ENCODE data around the gene AP1B1.
"Not testable (repeated sequence)": the region's sequence is repeated elsewhere in the genome, so short reads cannot be mapped to it uniquely, and the experiment has no call there.

Gene AP1B1

DNA sequence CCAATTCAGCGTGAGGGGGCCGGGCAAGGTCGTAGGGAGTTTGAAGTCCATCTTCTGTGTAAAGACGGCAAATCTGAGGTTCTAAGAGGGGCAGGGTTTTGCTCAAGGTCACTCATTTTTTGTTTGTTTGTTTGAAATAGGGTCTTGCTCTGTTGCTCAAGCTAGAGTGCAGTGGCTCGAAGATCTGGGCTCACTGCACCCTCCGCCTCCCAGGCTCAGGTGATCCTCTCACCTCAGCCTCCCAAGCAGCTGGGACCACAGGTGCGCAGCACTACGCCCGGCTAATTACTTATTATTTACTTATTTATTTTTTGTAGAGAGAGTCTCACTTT, 355 bp upstream of the AP1B1 start:
- DNase-seq (ENCODE audit: low read depth in 3 of 3) = no peak

GRCh38 chr22:29386708-29387107, 1.7 kb downstream of the AP1B1 start:
- no peak for DNase-seq (ENCODE audit: low read depth in 3 of 3)

- no peak for DNase-seq (ENCODE audit: low read depth in 3 of 3)
Observed at GRCh38 chr22:29385748-29386147, 2.6 kb downstream of the AP1B1 start.

- DNase-seq (ENCODE audit: low read depth in 3 of 3) = no peak
Observed at GRCh38 chr22:29385151-29385704, 3.1 kb downstream of the AP1B1 start.

DNA sequence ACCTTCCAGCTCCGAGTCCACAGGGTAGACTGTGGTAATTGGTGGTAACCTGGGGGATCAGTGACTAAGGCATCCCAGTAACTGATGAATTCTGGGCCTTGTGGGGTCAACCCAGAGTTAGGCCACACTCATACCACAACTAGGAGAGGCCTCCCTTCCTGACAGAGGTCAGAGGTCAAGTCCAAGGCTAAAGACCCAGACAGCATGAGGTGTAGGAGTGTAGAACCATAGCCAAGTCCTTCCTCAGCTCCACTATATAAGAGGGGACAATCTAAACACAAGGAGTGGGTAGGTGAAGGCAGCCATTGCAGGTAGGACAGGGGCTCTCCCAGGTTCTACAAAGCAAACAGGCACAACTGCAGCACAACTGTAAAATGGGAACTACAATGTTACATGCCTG, 4.6 kb downstream of the AP1B1 start:
- no peak for DNase-seq (ENCODE audit: low read depth in 3 of 3)

DNA sequence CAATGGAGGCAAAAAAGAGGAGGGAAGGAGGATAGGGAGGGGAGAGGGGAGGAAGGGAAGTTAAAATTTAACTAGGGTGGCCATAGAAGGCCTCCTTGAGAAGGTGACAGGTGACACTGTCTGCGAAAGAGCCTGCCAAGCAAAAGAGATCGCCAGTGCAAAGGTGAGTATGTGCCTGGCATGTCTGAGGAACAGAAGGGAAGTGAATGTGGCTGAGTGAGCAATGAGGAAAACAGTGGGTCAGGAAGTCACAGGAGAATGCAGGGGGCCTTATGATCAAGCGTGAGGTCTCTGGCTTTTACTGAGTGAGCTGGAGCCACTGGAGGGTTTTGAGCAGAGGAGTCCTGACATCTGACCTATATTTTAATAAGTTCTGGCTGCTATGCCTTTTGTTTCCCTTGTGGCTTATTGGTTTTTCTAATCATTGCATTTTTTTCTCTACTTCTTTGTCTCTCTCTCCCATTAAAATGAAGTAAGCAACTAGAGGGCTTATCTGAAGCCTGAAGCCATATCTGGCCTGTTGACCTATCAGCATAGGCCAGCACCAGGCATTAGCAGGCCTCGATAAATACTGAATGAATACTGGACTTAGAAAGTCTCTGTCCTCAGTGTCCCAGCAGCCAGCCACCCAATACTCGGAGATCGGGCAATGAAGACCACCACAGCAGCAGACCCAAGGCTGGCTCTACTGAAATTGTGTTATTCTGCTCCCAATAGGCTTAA, 5.6 kb downstream of the AP1B1 start:
- no peak for DNase-seq (ENCODE audit: low read depth in 3 of 3)

DNA sequence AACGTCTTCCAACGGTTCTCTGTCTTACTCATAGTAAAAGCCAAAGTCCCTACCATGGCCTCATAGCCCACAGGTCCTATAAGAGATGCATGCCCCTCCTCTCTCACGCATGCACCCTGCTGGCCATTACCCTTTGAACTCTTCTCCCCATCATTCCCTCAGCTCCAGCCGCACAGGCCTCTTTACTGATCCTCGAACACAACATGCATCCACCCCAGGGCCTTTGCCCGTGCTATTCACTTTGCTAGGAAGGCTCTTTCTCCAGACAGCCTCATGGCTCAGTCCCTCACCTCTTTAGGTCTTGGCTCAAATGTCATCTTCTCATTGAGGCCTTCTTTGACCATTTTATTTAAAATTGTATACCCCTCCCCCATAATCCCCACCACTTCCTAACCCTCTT, 7.5 kb downstream of the AP1B1 start:
- no peak for DNase-seq (ENCODE audit: low read depth in 3 of 3)

- DNase-seq (ENCODE audit: low read depth in 3 of 3) = no peak
Observed at GRCh38 chr22:29380032-29380781, 8.2 kb downstream of the AP1B1 start.

DNA sequence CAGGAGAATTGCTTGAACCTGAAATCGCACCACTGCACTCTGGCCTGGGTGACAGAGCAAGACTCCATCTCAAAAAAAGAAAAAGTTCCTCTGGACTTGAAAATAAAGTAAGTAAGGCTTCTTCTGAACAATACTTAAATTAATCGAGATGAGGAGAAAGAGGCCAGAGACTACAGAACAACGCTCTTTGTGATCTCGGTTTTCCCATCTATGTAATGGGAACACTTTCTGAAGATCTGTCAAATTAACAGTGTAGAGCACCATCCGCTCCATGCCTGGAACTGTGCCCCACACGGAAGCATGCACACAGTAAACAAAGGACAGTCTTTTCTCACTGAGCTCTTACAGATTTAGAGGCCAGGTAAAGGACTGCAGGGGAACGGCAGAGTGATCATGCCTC, 9.1 kb downstream of the AP1B1 start:
- DNase-seq (ENCODE audit: low read depth in 3 of 3) = no peak

GRCh38 chr22:29377979-29378378, 10.4 kb downstream of the AP1B1 start:
- no peak for DNase-seq (ENCODE audit: low read depth in 3 of 3)

DNA sequence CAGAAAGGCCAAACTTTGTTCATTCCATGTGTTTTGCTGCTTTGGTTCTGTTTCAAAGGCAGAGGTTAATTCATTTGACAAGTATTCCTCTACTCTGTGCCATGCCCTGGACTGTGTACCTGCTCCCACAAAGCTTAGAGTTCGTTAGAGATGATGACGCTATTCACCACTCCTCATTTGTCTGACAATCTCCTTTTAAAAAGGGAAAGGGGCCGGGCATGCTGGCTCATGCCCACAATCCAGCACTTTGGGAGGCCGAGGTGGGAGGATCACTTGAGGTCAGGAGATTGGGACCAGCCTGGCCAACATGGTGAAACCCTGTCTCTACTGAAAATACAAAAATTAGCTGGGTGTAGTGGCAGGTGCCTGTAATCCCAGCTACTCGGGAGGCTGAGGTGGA, 11.7 kb downstream of the AP1B1 start:
- DNase-seq (ENCODE audit: low read depth in 3 of 3) = not testable (repeated sequence)

DNA sequence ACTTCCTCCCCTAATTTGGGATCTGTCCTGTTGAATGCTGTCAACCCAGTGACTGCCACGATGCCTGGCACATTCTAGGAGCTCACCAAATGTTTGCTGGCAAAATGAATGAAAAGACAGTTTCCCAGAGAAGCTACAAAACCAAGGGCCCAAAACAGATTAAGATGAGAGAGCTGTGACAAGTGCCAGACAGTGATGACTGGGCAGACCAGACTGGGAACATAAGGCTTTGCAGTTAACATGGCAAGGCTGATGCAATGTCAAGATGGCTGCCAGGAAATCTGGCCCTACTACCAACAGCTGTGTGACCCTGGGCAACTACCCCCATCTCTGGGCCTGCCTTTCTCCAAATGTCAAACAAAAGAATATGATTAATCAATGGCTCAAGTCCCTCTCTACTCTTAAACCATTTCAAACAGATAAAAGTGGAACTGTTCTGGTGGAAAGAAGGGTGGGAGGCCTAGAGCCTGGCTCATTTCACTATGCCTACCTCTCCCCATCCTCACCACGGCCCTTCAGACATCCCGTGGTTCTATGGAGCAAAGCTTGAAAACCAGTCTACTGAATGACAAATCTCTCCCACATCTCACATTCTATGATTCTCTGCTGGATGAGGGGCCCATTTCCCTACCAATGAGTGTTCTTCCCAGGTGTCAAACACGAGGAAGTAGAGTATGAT, 12.8 kb downstream of the AP1B1 start:
- no peak for DNase-seq (ENCODE audit: low read depth in 3 of 3)

- not testable (repeated sequence) for DNase-seq (ENCODE audit: low read depth in 3 of 3)
Observed at GRCh38 chr22:29374806-29375205, 13.6 kb downstream of the AP1B1 start.

DNA sequence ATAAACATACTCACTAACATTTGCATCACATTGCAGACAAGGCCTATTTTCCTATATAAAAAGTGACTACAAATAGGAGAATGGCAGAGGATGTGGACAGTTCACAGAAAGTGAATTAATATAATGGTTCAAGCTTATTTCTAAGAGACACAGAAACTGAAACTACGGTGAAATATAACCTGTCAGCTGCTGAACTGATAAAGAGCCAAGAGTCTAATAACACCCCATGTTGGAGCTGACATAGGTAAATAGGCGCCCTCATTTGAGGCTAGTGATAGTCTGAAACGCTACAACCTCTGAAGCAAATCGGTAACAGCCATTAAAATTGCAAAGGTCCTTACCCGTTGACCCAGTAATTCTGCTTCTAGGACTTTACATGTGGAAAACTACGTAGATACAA, 14.0 kb downstream of the AP1B1 start:
- DNase-seq (ENCODE audit: low read depth in 3 of 3) = no peak

GRCh38 chr22:29370537-29370936, 17.8 kb downstream of the AP1B1 start:
- no peak for DNase-seq (ENCODE audit: low read depth in 3 of 3)

DNA sequence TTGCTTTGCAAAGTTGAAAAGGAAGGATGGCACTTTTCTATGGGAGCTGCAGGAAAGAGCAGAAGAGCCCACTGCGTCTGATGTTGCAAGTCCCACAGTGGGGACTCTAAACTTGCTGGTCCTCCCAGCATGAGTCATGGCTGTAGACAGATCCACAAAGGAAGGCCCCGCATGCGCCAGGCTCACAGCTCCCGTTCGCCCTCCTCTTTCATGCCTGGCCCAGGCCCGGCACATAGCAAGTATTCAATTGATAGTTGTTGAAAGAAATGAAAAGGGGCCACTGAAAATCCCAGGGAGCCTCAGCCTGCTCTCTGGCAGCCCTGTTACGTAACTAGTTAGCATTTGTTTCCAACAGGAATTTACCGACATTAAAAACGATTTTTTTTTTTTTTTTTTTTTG, 18.9 kb downstream of the AP1B1 start:
- no peak for DNase-seq (ENCODE audit: low read depth in 3 of 3)

DNA sequence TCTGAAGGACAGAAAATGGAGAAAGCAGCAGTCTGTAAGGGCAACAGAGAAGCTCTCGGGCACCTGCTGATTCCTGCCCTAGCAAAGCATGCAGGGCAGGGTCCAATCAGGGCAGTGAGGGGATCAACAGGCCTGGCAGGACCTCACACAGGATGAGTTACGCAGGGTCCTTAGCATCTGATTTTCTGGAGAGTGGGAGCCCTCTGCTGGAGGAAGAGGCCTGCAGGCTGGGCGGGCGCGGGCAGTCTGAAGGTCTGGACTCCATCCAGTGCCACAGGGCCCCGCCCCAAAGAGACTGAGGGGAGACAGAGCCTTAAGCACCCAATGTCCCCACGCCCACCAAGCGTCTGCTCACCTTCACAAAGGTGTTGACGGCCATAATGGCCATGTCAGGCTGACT, 28.9 kb downstream of the AP1B1 start:
- DNase-seq (ENCODE audit: low read depth in 3 of 3) = no peak

GRCh38 chr22:29357193-29357890, 31.0 kb downstream of the AP1B1 start:
- not testable (repeated sequence) for DNase-seq (ENCODE audit: low read depth in 3 of 3)

DNA sequence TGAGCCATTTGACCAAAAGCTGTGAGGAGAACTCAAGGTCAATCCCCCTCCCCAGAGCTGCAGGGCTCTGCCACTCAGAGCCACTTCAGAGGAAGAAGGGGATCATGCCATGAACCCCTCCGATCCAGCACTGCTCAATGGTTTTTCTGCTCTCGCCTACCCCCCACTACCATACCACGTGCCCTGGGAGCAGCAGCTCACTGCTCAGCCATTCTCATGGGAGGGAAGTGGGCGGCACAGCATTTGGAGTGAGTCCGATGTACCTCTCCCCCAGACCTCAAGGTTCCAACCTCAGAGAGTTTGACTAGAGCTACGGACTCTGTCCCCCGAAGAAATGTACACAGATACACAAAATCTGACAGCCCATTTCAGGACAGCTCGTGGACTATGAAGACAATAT, 34.5 kb downstream of the AP1B1 start:
- DNase-seq (ENCODE audit: low read depth in 3 of 3) = no peak

- no peak for DNase-seq (ENCODE audit: low read depth in 3 of 3)
Observed at GRCh38 chr22:29353286-29353685, 35.1 kb downstream of the AP1B1 start.

DNA sequence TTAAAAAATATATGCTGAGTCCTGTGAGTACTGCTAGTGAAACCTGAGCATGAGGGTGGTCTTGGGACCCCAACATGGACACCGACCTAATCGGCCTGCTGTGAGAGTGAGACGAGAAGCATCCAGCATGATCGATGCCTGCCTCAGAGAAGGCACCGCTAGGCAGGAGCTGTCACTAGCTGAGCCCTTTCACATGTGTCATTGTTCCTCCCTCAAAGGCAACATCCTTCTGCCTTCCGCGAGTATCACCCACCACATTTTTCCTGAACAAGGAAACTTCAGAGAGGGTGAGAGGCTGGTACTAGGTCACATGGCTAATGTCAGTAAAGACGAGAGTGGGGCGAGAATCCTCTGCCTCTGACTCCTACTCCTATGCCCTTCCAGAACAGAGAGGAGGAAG, 35.6 kb downstream of the AP1B1 start:
- no peak for DNase-seq (ENCODE audit: low read depth in 3 of 3)

GRCh38 chr22:29351891-29352290, 36.5 kb downstream of the AP1B1 start:
- no peak for DNase-seq (ENCODE audit: low read depth in 3 of 3)
